NCI-H1930 (cell line): ENCODE data around the gene COL5A1.

Experiments used
- DNase-seq, 2 experiments: peaks; one replicate each; lab custom pipeline; 2025; lab: John Stamatoyannopoulos, UW

Gene COL5A1

DNA sequence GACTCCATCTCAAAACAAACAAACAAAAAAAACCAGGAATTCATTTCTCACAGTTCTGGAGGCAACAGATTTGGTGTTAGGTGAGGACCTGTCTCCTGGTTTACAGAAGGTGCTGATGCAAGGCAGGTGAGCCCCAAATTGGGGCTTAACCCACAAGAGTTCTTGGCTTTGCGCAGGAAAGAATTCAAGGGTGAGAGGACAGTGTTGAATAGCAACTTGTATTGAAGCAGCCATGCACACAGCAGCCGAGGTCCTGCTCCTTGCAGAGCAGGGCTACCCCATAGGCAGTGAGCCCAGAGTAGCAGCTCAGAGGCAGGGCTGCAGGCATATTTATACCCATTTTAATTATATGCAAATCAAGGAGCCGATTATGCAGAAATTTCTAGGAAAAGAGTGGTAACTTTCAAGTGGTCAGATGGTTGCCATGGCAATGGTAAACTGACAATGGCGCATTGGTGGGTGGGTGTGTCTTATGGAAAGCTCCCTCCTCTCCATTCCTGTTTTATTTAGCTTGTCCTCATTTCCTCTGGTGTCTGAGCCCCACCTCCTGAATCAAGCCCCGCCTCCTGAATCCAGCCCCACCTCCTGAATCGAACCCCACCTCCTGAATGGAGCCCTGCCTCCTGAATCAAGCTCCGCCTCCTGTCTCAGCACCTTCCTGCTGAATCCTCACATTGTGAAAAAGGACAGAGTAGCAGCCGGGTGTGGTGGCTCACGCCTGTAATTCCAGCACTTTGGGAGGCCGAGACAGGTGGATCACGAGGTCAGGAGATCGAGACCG, 34.5 kb upstream of the COL5A1 start:
- no peak for DNase-seq

DNA sequence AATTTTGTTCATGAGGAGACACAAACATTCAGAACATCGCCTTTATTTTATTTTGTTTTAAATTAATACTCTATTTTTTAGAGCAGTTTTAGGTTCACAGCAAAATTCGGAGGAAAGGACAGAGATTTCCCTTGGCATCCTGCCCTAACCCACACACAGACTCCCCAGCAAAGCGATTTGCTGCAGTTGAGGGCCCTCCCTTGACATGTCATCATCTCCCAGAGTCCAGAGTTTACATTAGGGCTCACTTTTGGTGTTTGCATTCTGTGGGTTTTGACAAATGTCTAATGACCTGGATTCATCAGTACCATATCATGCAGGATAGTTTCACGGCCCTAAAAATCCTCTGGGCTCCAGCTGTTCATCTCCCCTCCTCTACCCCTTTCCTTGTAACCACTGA, 33.6 kb upstream of the COL5A1 start:
- no peak for DNase-seq

DNA sequence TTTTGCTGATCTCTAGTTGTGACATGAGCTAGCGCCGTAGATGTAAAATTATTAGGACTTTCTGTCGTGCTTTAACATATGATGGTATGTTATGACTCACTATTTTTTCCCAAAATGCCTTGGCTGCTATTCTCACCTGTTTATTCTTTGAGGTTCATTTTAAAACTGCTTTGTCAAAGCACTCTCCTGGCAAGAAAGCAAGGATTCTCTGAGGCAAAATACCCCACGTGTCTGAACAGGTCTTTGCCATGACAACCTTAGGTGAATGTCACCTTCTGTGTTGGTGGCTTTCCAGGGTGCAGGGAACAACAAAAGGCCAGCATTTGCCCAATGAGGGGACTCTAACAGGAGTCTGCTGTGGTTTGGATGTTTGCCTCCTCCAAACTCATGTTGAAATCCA, 30.6 kb upstream of the COL5A1 start:
- DNase-seq: no peak

DNA sequence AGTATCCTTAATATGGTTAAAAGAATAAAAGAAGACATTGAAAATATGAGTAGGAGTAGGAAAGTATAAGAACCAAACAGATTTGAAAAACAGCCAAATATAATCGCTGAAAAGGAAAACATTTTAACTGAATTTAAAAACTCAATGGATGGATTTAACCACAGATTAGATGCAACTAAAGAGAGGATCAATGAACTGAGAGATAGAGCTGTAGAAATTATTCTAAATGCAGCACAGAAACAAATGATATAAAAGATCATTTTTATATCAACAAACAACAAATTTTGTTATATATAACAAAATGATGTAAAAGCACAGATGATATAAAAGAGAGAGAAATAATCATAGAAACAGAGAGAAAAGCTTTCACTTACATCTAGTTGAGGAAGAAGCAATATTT, 29.3 kb upstream of the COL5A1 start:
- no peak for DNase-seq

DNA sequence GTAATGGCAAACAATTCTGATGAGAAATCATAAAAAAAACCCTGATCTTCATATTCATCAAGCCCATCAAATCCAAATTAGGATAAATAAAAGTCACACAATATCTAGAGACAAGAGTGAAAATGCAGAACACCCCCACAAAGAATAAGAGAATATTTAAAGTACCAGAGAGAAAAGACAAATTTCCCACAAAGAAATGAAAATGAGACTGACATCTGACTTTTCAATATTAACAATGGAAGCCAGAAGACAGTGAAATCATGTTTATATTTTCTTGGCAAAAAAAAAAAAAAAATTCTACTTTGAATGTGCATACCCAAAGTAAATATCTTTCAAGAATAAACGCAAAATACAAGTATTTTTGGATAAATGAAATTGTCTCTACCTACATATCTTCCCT, 28.9 kb upstream of the COL5A1 start:
- DNase-seq: no peak

DNA sequence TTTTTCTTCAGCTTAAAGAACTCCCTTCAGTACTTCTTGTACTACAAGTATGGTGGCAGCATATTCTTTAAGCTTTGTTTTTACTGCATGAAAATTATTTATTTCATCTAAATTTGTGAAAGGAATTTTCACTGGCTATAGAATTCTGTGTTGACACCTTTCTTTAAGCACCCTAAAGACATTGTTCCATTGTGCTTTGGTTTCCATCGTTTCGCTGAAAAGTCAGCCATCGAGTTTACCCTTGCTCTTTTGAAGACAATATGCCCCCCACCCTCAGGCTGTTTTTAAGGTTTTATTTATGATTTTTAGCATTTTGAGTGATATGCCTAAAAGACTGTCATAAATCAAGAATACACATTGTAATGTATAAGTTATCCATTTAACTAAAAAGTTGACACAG, 27.3 kb upstream of the COL5A1 start:
- DNase-seq: no peak

DNA sequence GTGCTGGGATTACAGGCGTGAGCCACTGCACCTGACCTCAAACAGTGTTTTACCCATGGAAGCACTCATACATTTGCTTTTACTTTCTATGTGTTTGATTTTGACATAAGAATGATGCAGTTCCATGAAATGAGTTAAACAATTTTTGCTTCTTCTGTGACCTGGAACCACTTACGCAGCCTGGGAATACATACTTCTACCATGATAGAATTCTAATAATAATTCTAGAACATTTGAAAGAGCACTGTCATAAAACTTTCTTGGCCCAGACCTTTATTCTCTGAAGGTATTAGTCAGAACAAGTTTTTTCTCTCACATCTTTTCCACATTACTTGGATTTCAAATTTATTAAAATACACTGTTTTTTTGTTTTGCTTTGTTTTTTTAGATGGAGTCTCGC, 25.3 kb upstream of the COL5A1 start:
- DNase-seq: no peak

DNA sequence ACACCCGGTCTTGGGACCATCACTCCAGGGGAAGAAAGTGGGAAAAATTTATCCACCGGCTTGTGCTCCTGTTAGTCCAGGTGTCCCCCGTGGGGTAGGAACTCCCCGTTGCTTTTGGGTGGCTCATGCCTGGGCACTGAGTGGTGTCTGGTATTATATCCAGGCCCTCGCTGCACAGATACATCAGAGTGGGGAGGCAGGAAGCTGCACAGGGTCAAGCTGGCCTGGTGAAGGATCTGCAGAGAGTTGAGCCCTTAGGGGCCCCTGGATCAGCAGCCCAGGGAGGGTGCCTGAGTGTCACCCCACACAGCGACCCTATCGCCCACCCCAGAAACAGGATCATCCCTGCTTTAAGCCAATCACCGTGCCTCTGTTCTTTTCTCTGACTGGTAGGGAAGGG, 24.4 kb upstream of the COL5A1 start:
- DNase-seq: no peak

DNA sequence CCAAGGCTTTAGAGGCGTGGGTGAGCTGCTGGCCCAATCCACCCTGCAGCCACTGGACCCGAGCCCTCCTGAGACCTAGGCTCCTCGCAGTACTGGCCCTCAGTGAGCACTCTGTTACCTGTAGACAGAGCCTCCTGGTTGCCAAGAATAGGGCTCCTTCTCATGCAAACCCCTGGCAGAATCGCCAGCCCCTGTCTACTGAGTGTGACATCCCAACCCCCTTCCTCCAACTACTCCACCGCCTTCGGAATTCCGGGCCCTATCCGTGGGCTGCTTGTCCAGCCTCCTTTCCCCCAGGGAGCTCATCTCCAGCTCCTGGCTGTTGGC, 23.8 kb upstream of the COL5A1 start:
- no peak for DNase-seq

DNA sequence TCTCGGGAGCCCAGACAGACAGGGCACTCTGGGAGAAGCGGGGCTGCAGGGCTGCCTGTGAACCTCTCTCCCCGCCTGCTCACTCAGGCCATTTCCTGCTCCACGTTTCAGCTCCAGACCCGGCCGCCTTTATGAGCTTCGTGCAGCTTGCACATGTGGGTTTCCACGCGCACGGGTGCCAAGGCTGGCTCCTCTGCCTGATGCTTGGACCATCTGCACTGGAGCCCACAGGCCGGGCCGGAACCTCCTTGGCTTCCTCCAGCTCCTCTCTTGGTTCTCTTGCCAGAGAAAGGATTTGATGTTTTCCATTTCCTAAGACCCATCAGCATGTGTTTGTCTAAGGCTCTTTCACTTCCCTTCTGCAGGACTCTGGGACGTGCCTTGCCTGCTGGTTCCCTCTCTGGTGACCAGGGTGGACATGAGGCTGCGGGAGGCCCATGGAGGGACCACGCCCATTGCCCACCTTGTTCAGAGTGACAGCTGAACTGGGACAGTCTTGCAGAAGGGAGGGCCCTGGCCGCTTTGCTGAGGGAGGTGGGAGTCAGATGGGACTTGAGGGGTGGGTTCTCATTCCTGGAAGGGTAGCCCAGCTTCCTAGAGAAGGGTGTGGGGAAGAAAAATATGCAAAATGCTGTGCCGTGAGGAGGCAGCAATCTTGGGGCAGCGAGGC, 23.3 kb upstream of the COL5A1 start:
- no peak for DNase-seq

DNA sequence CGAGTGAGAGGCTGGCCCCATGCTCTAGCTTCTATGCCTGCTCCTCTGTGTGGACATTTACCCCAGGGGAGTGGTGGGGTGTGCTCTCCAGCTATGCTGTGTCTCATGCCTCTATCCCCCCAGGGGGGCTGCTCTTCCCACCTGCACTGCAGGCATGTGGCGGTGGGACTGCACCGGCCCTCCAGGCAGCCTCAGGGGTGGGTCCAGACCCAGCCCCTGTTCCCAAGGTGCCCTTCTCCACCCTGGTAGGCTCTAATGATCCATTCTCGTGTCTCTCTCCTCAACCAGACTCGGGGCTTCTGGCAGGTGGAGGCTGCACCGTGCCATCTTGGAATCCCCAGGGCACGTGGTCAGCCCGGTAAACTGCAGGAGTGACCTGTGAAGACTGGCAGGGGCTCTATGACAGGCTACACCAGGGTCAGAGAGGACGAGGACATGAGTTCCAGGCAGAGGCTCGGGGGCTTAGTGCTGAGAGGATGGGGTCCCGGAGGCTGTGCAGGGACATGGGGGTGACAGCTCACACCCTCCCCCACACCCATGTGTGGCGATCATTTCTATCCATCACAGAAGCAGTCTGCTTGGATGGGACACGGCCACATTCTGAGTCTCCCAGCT, 22.7 kb upstream of the COL5A1 start:
- no peak for DNase-seq

DNA sequence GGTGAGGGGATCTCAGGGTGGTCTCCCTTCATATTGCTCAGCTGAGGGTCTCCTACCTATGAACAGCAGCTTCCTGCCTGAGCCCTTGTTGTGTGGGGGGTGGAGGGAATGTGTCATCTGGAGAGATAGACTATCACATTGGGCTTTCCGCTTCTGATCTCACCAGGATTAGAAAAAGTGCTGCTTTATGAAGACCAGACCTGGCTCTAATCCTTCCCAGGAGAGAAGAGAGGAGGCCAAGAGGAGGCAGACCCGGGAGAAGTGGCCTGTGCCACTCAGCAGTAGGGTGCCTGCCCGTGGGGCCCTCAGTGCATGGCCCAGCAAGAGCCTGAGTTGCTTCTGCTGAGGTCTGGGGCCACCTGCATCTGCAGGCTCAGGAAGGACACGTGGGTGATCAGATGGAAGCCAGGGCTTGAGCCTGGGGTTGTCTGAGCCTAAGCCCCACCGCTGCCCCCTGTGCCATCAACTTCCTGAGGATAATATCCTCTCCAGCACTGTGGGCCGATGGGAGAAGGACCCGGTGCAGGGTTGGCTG, 22.1 kb upstream of the COL5A1 start:
- no peak for DNase-seq

DNA sequence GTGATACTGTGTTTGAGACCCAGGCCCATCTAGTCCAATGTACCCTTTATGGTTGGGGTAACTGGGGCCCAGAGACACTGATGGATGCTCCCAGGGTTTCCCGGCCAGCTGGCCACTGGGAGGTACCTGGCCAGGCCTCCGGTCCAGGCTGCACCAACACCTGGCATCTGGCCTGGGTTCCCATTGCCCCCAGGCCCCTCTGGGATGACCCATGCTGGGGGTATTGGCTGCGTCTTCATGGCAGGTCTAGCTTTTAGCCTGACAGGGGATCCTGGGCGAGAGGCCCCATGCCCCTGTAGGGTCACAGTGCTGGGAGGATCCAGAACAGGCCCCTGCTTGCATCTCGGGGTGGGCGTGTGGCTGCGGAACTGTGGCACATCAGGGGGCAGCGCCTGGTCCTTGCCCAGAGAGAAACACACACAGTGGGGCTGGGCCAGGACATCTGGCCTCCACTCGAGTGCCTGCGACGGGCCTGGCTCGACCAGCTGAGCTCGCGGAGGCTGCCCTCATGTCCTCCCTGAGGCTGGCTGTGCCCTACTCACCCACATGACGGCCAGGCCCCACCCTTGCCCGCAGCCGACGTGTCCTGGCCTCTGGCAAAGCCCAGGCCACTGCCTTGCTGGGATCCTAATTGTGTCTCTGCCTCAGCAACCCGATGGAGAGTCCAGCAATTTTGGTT, 21.5 kb upstream of the COL5A1 start:
- no peak for DNase-seq

DNA sequence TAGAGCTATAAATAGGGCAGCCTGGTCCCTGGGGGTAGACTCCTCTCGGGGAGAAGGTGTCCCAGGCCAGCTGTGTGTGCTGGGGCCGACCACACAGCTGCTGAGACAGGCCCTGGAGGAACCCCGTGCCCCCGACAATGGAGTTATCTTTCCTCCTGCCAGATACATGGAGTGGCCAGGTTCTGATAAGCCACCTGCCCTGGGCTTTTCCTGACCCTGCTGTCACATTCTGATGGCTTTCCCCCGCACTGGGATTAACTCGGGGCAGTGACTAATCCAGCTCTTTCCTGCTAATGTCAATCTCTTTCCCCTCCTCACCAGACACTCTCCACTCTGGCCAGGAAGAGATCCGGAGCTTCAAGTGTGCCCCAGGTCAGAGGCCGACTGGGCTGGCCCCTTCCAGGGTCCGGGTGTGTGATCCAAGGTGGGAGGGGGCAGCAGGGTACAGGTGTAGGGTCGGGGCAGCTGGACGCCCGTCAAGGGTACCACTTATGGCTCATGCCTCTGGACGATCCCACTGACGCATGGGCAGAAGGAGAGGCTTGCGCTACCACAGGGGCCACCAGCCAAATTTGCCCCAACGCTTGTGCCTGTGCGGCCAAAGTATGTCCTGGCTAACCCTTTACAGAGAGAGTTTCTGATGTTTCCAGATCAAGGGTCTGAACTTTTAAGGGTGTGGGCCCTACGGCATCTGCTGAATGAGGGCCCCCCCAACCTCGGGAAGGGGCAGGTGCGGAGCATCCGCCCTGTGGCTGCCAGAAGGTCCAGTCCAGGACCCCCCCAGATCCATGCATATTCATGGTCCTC, 20.6 kb upstream of the COL5A1 start:
- no peak for DNase-seq

DNA sequence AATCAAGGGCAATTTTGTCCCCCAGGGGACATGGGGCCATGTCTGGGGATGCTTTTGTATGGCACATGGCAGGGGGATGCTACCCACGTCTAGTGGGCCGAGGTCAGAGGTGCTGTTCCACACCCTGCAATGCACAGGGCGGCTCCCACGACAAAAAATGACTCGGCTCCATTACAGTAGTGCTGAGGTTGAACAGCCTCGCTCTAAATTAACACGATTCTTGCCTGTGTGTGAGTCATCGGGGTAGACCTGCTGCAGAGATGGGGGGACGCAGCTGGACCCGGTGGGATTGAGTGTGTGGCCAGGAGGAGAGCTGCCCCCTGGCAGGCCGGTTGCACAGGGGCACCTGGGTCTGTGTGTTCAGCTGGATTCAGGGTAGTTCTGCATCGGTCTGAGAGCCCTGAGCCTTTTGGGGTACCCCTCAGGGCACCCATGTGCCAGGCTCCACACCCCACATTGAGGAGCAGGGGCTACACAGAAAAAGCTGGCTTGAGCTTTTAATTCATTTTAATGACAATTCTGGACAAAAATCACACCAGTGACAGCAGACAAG, 20.0 kb upstream of the COL5A1 start:
- no peak for DNase-seq

DNA sequence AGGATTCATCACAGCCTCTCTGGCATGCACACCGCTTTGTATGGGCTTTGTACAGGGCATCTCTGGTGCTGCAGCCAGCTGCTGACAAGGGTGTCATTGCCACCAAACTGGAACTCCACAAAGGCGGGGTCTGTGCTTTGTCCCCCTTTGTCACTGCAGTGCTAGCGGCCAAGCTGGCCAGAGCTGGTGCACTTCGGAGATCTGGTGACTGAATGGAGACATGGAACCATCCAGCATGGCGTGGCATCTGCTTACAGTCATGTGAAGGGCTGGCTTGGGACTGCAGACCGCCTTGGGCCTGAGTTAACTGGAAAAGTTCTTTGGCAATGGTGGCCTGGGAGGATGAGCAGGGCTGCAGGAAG, 18.7 kb upstream of the COL5A1 start:
- DNase-seq: no peak

DNA sequence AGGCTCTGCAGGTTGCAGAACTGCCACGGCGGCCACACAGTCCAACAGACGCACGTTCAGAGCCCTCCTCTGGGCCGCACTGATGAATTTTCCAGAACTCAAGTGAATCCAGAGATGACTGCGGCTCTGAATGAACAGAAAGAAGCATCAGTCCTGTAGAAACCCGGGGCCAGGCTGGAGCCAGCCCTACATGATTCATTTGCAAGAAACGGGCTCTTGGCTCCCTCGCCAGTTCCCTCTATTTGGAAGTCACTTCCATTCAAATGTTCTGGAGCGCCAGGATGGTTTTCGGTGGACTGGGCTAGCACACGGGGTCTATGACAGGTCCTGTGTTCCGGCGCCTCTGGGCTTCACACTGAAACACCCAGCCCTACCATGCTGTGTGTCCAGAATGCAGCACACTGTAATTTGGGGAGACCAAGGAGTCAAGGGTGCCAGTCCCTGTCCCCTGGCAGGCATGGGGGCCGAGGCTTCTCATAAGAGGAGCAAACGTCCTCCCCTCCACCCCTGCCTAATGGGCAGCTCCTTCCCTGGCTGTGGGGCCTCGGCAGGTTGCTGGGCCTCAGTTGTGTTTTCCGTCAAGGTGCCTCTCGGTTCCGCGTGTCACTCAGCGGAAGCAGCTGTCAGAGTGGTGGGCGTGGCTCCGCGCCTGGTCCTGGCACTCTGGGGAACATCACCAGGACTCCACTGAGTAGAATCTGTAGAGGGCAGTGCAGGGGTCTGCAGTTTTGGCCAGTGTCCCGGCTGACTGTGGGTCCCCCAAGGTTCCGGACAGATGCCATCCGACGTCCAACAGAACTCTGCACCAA, 18.1 kb upstream of the COL5A1 start:
- no peak for DNase-seq

DNA sequence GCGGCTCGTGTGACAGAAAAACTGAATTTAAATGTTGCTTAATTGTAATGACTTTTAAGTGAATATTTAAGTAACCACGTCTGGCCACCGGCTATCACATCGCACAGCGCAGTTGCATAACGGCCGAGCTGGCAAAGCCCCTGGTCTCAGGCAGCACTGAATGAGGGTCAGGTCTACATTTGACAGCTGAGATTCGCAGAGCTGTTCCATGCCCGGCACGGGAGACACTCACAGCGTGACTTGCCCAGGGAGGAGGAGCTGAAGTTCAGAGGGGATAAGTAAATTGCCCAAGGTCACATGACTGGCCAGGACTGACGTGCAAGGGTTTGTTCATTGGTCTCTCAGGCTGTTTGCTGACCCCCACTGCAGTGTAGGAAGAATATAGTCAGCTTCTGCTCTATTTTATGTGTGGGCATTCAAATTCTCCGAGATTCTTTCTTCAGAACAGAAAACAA, 17.4 kb upstream of the COL5A1 start:
- no peak for DNase-seq

DNA sequence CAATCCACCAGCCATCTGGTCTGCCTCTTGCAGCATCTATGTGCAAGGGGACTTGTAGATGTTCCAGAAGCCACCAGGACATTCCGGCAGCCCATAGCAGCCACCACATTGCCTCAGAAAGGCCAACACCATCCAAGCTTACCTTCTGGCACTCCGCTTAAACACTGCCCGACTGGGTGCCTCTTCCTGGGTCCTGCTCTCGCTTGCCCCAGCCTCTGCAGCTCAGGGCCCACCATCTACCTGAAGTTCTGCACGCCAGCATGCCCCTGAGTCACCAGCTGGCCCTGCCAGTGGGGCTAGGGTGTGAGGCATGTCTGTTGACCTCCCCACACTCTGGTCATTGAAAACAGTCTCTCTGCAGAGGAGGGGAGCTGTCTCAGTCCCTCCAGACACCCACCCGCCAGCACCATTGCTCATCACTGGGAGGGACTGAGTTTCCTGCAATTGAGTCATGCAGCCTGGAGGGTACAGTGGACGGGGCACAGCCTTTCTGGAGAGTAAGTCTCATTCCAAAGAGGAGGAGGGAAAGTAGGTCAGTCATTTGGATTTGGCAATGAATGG, 16.9 kb upstream of the COL5A1 start:
- no peak for DNase-seq

DNA sequence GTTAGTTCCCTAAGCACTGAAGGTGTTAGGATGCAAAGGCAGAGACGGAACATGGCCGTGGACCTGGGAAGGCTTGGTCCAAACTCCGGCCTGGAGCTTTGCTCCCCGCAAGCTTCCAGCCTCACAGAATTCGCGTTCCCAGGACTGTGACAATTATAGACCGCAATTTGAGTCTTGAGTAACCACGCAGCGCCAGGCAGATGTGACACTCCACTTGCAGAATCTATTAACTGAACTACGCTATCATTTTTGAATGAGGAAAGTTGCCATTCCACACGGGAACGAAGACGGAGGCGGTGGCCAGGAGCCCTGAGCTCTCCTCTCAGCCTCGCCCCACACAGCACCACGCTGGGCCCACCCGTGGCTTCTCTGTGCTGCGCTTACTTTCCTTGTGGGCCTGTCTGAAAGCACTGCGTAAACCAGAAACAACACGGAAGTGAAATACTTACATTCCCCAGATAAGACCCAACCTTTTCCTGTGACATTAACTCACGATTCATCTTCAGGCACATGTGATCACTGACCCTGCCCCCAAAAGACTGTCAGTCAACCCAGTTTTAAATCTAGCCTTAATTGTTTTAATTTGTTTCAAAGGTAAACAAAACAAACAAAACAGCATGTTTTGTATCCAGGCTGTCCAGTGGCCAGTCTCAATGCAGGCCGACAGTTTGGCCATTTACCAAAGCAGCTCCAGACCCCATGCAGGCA, 16.1 kb upstream of the COL5A1 start:
- DNase-seq: no peak
